GM21515 (cell line): Measurements from ENCODE around the gene DEDD.

Source experiments
- ATAC-seq: cut with Tn5 transposase; IDR thresholded peaks from one replicate; pipeline ENCODE4 v1.9.1; 2021; ENCODE audit not compliant: unreplicated experiment

The DEDD gene

DNA sequence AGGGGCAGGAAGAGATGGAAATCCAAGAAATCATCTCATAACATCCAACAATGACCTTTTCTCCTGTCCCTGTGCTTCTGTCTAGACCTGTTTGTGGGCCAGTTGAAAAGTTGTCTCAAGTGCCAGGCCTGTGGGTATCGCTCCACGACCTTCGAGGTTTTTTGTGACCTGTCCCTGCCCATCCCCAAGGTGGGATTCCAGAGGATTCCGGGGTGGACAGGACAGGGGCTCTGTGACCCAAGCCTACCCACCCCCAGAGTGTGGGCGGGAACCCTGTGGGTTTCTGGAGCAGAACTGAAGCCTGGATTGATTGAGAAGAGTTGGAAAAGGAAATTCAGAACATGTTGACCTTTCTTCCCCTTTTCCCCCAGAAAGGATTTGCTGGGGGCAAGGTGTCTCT, 31.3 kb upstream of the DEDD start:
- no peak for ATAC-seq

- ATAC-seq: no peak
Observed at GRCh38 chr1:161162806-161163205, 30.3 kb upstream of the DEDD start.

DNA sequence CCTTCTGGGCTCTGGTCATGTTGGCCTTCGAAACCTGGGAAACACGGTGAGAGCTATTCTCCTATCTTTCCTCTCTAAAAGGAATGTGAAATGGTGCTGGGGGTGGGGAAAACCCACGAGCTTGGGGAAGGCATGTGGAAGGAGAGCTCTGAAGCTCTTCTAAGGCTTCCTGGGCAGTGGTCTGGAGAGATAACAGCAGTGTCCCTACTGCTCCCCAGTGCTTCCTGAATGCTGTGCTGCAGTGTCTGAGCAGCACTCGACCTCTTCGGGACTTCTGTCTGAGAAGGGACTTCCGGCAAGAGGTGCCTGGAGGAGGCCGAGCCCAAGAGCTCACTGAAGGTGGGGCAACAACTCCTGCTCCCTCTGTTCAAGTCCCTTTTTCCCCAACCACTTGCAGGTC, 29.6 kb upstream of the DEDD start:
- ATAC-seq: no peak

DNA sequence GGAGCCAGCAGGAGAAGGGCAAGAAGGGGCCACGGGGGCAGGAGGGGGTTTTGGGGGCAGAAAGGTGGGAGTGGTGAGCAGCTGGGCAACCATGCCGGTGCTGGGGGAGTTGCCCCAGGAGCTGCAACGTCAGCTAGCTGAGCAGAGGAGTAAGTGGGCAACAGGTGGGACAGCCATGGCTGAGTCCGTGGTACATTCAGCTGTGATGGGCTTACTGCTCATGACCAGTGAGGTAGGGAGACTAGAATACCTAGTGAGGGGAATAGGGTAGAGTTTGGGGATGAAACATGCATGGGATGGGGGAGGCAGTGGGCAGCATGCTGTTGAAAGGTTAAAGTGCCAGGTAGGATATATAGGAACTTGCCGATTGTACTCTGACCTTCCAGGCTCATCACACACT, 29.2 kb upstream of the DEDD start:
- ATAC-seq: no peak

- no peak for ATAC-seq
Observed at GRCh38 chr1:161160671-161161145, 28.2 kb upstream of the DEDD start.

GRCh38 chr1:161159913-161160243, 27.4 kb upstream of the DEDD start:
- ATAC-seq: no peak

- peak; percentile 73 for ATAC-seq
Observed at GRCh38 chr1:161159087-161159912, 26.8 kb upstream of the DEDD start, which contains the start of gene USP21. TSS of gene USP21 (plus strand) at chr1:161159500. CDS start at chr1:161160641, 1,141 bp downstream.

GRCh38 chr1:161158316-161159010, 26.0 kb upstream of the DEDD start:
- ATAC-seq: no peak

- no peak for ATAC-seq
Observed at GRCh38 chr1:161157867-161158266, 25.4 kb upstream of the DEDD start.

- ATAC-seq: peak; percentile 80
Observed at GRCh38 chr1:161153682-161154337, 21.3 kb upstream of the DEDD start, which contains the start of gene UFC1. TSS of gene UFC1 (plus strand) at chr1:161153978. CDS start at chr1:161153998, 20 bp downstream.

GRCh38 chr1:161153176-161153575, 20.7 kb upstream of the DEDD start:
- ATAC-seq: no peak

DNA sequence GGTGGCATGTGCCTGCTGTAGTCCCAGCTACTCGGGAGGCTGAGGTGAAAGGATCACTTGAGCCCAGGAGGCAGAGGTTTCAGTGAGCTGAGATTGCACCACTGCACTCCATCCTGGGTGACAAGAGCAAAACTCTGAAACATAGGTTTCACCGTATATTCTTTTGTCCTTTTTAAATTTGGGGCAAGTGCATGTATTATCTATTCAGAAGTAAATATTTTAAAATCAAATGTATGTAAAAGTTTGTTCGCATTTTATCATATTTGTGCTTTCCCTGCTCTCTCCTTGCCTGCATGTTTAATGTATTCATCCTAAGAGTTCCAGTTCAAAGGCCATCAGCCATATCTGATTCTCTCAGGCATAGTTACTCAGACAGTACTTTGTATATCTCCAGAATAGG, 13.4 kb upstream of the DEDD start:
- no peak for ATAC-seq

GRCh38 chr1:161140755-161141400, 8.4 kb upstream of the DEDD start:
- ATAC-seq: no peak

GRCh38 chr1:161139766-161140165, 7.3 kb upstream of the DEDD start:
- no peak for ATAC-seq

- ATAC-seq: no peak
Observed at GRCh38 chr1:161138431-161138830, 6.0 kb upstream of the DEDD start.

GRCh38 chr1:161137881-161138280, 5.4 kb upstream of the DEDD start:
- no peak for ATAC-seq

GRCh38 chr1:161133220-161133740, 813 bp upstream of the DEDD start:
- peak; percentile 3 for ATAC-seq

- ATAC-seq: peak; percentile 2
Observed at GRCh38 chr1:161131523-161132409, 701 bp downstream of the DEDD start.

DNA sequence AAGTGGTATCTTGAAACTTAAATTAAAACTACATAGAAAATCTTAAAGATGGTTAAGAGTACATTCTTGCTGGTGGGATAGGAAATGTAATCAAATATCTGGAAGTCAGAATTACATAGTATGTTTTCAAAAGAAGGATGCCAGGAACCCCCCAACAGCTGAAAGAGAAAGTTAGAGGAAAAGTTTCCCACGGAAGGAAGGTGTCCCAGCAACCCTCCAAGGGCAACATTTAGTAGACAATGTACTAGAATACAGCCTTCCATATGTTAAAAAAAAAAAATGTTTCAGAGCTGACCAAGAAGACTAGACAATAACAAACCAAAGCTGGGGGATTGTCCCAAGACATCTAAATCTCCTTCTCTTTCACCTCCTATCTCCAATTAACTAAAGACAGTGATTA, 2.2 kb downstream of the DEDD start:
- ATAC-seq: no peak
